NT2/D1 (cell line): ENCODE results near the gene CEP76.

Experiments used
- DNase-seq: peaks from one replicate; pipeline ENCODE4 v3.0.0-alpha.2; 2011; ENCODE audit warnings: low read depth, low spot score
- H3K27me3 ChIP-seq: 2 replicates; pipeline ENCODE4 v1.6.0; 2011; ENCODE audit warnings: mild to moderate bottlenecking; ENCODE audit not compliant: insufficient read length, insufficient read depth
- H3K36me3 ChIP-seq: 2 replicates; pipeline ENCODE4 v1.6.1; 2011; ENCODE audit warnings: mild to moderate bottlenecking, low read length, mixed read lengths; ENCODE audit not compliant: insufficient read depth, insufficient read length
- H3K4me1 ChIP-seq: 2 replicates; pipeline ENCODE4 v1.5.1; 2011; ENCODE audit not compliant: insufficient read depth, insufficient read length
- H3K4me3 ChIP-seq: 2 replicates; pipeline ENCODE4 v1.5.1; 2011; ENCODE audit warnings: low read depth; ENCODE audit not compliant: insufficient read length
- H3K9ac ChIP-seq: 2 replicates; pipeline ENCODE4 v1.6.0; 2011; ENCODE audit warnings: low read depth; ENCODE audit not compliant: insufficient read length
- H3K9me3 ChIP-seq: 2 replicates; pipeline ENCODE4 v1.5.1; 2011; ENCODE audit warnings: mild to moderate bottlenecking, low read length; ENCODE audit not compliant: insufficient read depth
- SUZ12 ChIP-seq: IDR thresholded peaks from 2 replicates; pipeline ENCODE4 v1.6.1; 2011; ENCODE audit not compliant: insufficient read length, insufficient read depth; ENCODE audit errors: extremely low read depth
- YY1 ChIP-seq: IDR thresholded peaks from 2 replicates; pipeline ENCODE4 v1.6.1; 2011; ENCODE audit not compliant: insufficient read length, insufficient read depth
- ZNF274 ChIP-seq: IDR thresholded peaks from 2 replicates; pipeline ENCODE4 v1.6.1; 2011; ENCODE audit warnings: mild to moderate bottlenecking, low read depth, low read length

Gene CEP76

DNA sequence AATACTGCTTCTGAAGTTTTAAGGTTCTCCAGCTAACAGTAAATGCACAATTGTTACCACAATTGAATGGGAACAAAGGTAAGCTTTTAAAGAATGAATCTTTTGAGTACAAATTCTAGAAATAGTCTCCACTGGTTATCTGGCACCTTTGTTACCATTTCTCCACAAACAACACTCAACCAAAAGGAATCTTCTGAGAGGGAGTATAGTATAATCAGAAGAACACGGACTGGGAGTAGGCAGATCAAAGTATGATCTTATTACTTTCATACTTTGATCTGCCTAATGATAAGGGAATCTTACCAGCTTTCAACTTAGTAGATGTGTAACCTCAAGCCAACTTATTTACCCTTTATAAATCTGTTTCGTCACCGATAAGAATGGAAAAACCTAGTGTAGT lies 1.4 kb downstream of the CEP76 start:
- Histone ChIP-seq H3K9me3 (no peaks in the 10 kb centered on the region), H3K9ac (peak overlapping the region; percentile 25), H3K36me3 (peaks cover 52% of the 10 kb centered on the region), H3K27me3 (no peaks in the 10 kb centered on the region), H3K4me3 (peak overlapping the region; percentile 93), H3K4me1 (no peaks in the 10 kb centered on the region)
- no peak for DNase-seq
- TF ChIP-seq ZNF274 (no peak), SUZ12 (no peak), YY1 (no peak)

- H3K9ac ChIP-seq = no peak overlapping the region
- H3K4me3 ChIP-seq = no peak overlapping the region
- peaks cover 44% of the 10 kb centered on the region for H3K36me3 ChIP-seq
- no peaks in the 10 kb centered on the region for H3K27me3 ChIP-seq
- H3K9me3 ChIP-seq = no peaks in the 10 kb centered on the region
- no peak for DNase-seq
- TF ChIP-seq YY1 = no peak
- TF ChIP-seq ZNF274 = no peak
- no peak for TF ChIP-seq SUZ12
- H3K4me1 ChIP-seq = no peaks in the 10 kb centered on the region
Observed at GRCh38 chr18:12699747-12700146, 2.8 kb downstream of the CEP76 start.

GRCh38 chr18:12694032-12694431 lies 8.5 kb downstream of the CEP76 start:
- TF ChIP-seq ZNF274 (no peak), YY1 (no peak), SUZ12 (no peak)
- Histone ChIP-seq H3K4me1 (no peaks in the 10 kb centered on the region), H3K36me3 (peaks cover 42% of the 10 kb centered on the region), H3K27me3 (no peaks in the 10 kb centered on the region), H3K9ac (no peak overlapping the region), H3K9me3 (no peaks in the 10 kb centered on the region), H3K4me3 (no peak overlapping the region)
- DNase-seq = no peak

GRCh38 chr18:12692206-12692605 lies 10.3 kb downstream of the CEP76 start:
- Histone ChIP-seq H3K4me1 (no peaks in the 10 kb centered on the region), H3K9me3 (no peaks in the 10 kb centered on the region), H3K36me3 (peaks cover 25% of the 10 kb centered on the region), H3K9ac (no peak overlapping the region), H3K4me3 (no peak overlapping the region), H3K27me3 (no peaks in the 10 kb centered on the region)
- no peak for TF ChIP-seq ZNF274
- no peak for TF ChIP-seq YY1
- no peak for TF ChIP-seq SUZ12
- no peak for DNase-seq

- Histone ChIP-seq H3K27me3 (no peaks in the 10 kb centered on the region), H3K9ac (no peak overlapping the region), H3K4me3 (no peak overlapping the region), H3K36me3 (peaks cover 34% of the 10 kb centered on the region), H3K9me3 (no peaks in the 10 kb centered on the region), H3K4me1 (no peaks in the 10 kb centered on the region)
- no peak for DNase-seq
- TF ChIP-seq SUZ12 (no peak), ZNF274 (no peak), YY1 (no peak)
Observed at GRCh38 chr18:12689256-12689850, 13.2 kb downstream of the CEP76 start.

- no peak overlapping the region for H3K4me3 ChIP-seq
- H3K9me3 ChIP-seq = no peaks in the 10 kb centered on the region
- H3K27me3 ChIP-seq = no peaks in the 10 kb centered on the region
- no peak overlapping the region for H3K9ac ChIP-seq
- TF ChIP-seq ZNF274 (no peak), YY1 (no peak), SUZ12 (no peak)
- H3K4me1 ChIP-seq = no peaks in the 10 kb centered on the region
- DNase-seq = no peak
- peaks cover 34% of the 10 kb centered on the region for H3K36me3 ChIP-seq
Observed at GRCh38 chr18:12686100-12686499, 16.4 kb downstream of the CEP76 start.

- H3K9me3 ChIP-seq = no peaks in the 10 kb centered on the region
- no peaks in the 10 kb centered on the region for H3K27me3 ChIP-seq
- H3K36me3 ChIP-seq = peaks cover 39% of the 10 kb centered on the region
- H3K9ac ChIP-seq = no peak overlapping the region
- DNase-seq = no peak
- no peak for TF ChIP-seq YY1
- no peak for TF ChIP-seq SUZ12
- TF ChIP-seq ZNF274 = no peak
- no peak overlapping the region for H3K4me3 ChIP-seq
- no peaks in the 10 kb centered on the region for H3K4me1 ChIP-seq
Observed at GRCh38 chr18:12679183-12679786, 23.2 kb downstream of the CEP76 start.
